IPS-NIHi7 (cell line): ENCODE measurements around the gene AOPEP.
"Not testable (repeated sequence)": the region's sequence is repeated elsewhere in the genome, so short reads cannot be mapped to it uniquely, and the experiment has no call there.

Experiments used
- DNase-seq: peaks from one replicate; pipeline ENCODE4 v3.0.0; 2012; ENCODE audit warnings: mixed read lengths; ENCODE audit errors: extremely low spot score

AOPEP gene

GRCh38 chr9:94846739-94847138 is 120.2 kb downstream of the AOPEP start:
- DNase-seq = no peak

GRCh38 chr9:94847486-94847885 is 121.0 kb downstream of the AOPEP start:
- no peak for DNase-seq

- not testable (repeated sequence) for DNase-seq
Measured at GRCh38 chr9:94848791-94849190, 122.3 kb downstream of the AOPEP start.

- no peak for DNase-seq
Measured at GRCh38 chr9:94850540-94851434, 124.3 kb downstream of the AOPEP start.

- DNase-seq = no peak
Measured at GRCh38 chr9:94851467-94851866, 125.0 kb downstream of the AOPEP start.

GRCh38 chr9:94851892-94852291 is 125.4 kb downstream of the AOPEP start:
- no peak for DNase-seq

- no peak for DNase-seq
Measured at GRCh38 chr9:94852373-94852772, 125.9 kb downstream of the AOPEP start.

- DNase-seq = no peak
Measured at GRCh38 chr9:94853887-94854286, 127.4 kb downstream of the AOPEP start.

- DNase-seq = no peak
Measured at GRCh38 chr9:94855903-94856302, 129.4 kb downstream of the AOPEP start.

GRCh38 chr9:94857791-94858190 is 131.3 kb downstream of the AOPEP start:
- DNase-seq = no peak

GRCh38 chr9:94859226-94859625 is 132.7 kb downstream of the AOPEP start:
- DNase-seq = no peak

GRCh38 chr9:94859891-94860290 is 133.4 kb downstream of the AOPEP start:
- no peak for DNase-seq

GRCh38 chr9:94860678-94861588 is 134.4 kb downstream of the AOPEP start:
- DNase-seq = no peak

- no peak for DNase-seq
Measured at GRCh38 chr9:94861589-94862272, 135.2 kb downstream of the AOPEP start.

GRCh38 chr9:94864196-94864595 is 137.7 kb downstream of the AOPEP start:
- DNase-seq = no peak

- no peak for DNase-seq
Measured at GRCh38 chr9:94864862-94865509, 138.5 kb downstream of the AOPEP start.

GRCh38 chr9:94865582-94866452 is 139.3 kb downstream of the AOPEP start:
- DNase-seq = no peak

- no peak for DNase-seq
Measured at GRCh38 chr9:94866770-94867169, 140.3 kb downstream of the AOPEP start.

- DNase-seq = no peak
Measured at GRCh38 chr9:94867281-94867841, 140.9 kb downstream of the AOPEP start.

- DNase-seq = no peak
Measured at GRCh38 chr9:94867842-94868312, 141.4 kb downstream of the AOPEP start.
